Measurements from ENCODE around the gene EPHB1.

DNA sequence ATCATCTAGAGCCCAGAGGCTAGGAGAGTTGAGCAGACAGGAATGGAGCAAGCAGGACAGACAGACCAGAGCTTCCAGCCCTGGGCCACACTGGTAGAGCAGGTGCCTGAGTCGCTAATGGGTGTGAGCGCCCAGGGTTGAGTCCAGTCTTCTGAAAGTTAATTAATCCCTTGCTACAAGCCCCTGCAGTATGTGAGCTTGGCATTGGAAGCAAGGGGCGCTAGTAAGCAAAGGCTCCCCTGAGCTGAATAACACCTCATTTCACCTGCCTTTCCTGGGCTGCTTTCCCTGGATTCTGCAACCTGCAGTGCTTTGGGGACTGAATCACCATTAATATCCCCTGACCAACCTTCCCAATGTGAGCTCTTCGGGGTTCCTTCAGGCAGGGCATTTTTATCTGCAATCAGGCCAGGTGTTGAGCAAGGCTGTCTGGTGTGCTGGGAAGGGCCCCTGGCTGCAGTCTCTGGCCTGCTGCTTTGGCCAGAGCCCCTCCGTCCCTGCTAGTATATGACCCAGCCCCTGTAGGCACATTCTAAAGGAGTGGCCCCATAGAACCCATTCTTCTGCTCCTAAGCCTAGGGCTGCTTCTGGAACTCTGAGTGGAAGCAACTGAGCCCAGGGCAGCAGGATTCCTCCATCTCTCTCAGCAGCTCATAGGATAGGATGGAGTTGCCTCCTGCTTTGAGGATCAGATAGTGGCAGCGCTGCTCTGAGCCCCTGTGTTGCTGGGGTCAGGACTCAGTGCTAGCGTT lies 45.1 kb upstream of the EPHB1 start:
- no peak for TF ChIP-seq EZH2 (IDR thresholded peaks at IDR 0.05; ENCODE audit: insufficient read depth, poor library complexity, severe bottlenecking)
- TF ChIP-seq EZH2phosphoT487 (IDR thresholded peaks at IDR 0.05; ENCODE audit: insufficient read depth, low read depth), result no peak
